ENCODE data around the gene ATP2C2. TPM values are rescaled to one million over a fixed set of nuclear protein-coding genes. Genes with fewer than 3 reads are reported as not detected.

The ATP2C2 gene
- polyA plus RNA-seq, result not detected

GRCh38 chr16:84368308-84368996, at the start of gene ATP2C2:
TSS of gene ATP2C2 (plus strand) at chr16:84368538. CDS start at chr16:84368616, 78 bp downstream.
- Mint-ChIP-seq H3K36me3 (peaks cover 2% of the 10 kb centered on the region), H3K9me3 (no peaks in the 10 kb centered on the region), H3K4me3 (no peak within 1 kb of the TSS), H3K27ac (no peak within 1 kb of the TSS), H3K27me3 (peaks cover 40% of the 10 kb centered on the region), H3K4me1 (peaks cover 2 to 3% (median 2%) of the 10 kb centered on the region in 3 donors)

- Mint-ChIP-seq H3K36me3 (no peaks in the 10 kb centered on the region), H3K27me3 (no peaks in the 10 kb centered on the region), H3K9me3 (peaks cover 3 to 10% (median 4%) of the 10 kb centered on the region in 3 donors), H3K27ac (peak overlapping the region in 1 of 3 donors; percentile 31), H3K4me3 (no peak overlapping the region), H3K4me1 (no peaks in the 10 kb centered on the region)
These were observed 49.1 kb upstream of the ATP2C2 start for GRCh38 chr16:84319146-84319760.

- Mint-ChIP-seq H3K4me1 (no peaks in the 10 kb centered on the region), H3K27ac (no peak overlapping the region), H3K9me3 (peaks cover 3 to 10% (median 4%) of the 10 kb centered on the region in 3 donors), H3K4me3 (no peak overlapping the region), H3K36me3 (no peaks in the 10 kb centered on the region), H3K27me3 (no peaks in the 10 kb centered on the region)
These were observed 47.8 kb upstream of the ATP2C2 start for GRCh38 chr16:84320511-84320910.

GRCh38 chr16:84321932-84322331, 46.4 kb upstream of the ATP2C2 start:
- Mint-ChIP-seq H3K9me3 (peaks cover 3 to 10% (median 4%) of the 10 kb centered on the region in 3 donors), H3K4me1 (no peaks in the 10 kb centered on the region), H3K27me3 (no peaks in the 10 kb centered on the region), H3K4me3 (no peak overlapping the region), H3K36me3 (no peaks in the 10 kb centered on the region), H3K27ac (no peak overlapping the region)

GRCh38 chr16:84322749-84323148, 45.6 kb upstream of the ATP2C2 start:
- peaks cover 3 to 10% (median 4%) of the 10 kb centered on the region in 3 donors for H3K9me3 Mint-ChIP-seq
- no peak overlapping the region for H3K27ac Mint-ChIP-seq
- H3K4me3 Mint-ChIP-seq, result no peak overlapping the region
- no peaks in the 10 kb centered on the region for H3K36me3 Mint-ChIP-seq
- H3K4me1 Mint-ChIP-seq, result no peaks in the 10 kb centered on the region
- H3K27me3 Mint-ChIP-seq, result no peaks in the 10 kb centered on the region

- H3K27me3 Mint-ChIP-seq, result no peaks in the 10 kb centered on the region
- no peaks in the 10 kb centered on the region for H3K4me1 Mint-ChIP-seq
- H3K4me3 Mint-ChIP-seq, result no peak overlapping the region
- no peak overlapping the region for H3K27ac Mint-ChIP-seq
- peaks cover 3 to 5% (median 4%) of the 10 kb centered on the region in 3 donors for H3K9me3 Mint-ChIP-seq
- peaks cover 1% of the 10 kb centered on the region for H3K36me3 Mint-ChIP-seq
These were observed 44.7 kb upstream of the ATP2C2 start for GRCh38 chr16:84323606-84324005.

- no peaks in the 10 kb centered on the region for H3K9me3 Mint-ChIP-seq
- no peaks in the 10 kb centered on the region for H3K4me1 Mint-ChIP-seq
- no peaks in the 10 kb centered on the region for H3K27me3 Mint-ChIP-seq
- H3K4me3 Mint-ChIP-seq, result no peak overlapping the region
- H3K27ac Mint-ChIP-seq, result no peak overlapping the region
- peaks cover 1% of the 10 kb centered on the region for H3K36me3 Mint-ChIP-seq
These were observed 43.7 kb upstream of the ATP2C2 start for GRCh38 chr16:84324434-84325262.

GRCh38 chr16:84326545-84326944, 41.8 kb upstream of the ATP2C2 start:
- Mint-ChIP-seq H3K27ac (no peak overlapping the region), H3K36me3 (peaks cover 1% of the 10 kb centered on the region), H3K4me1 (no peaks in the 10 kb centered on the region), H3K9me3 (no peaks in the 10 kb centered on the region), H3K4me3 (no peak overlapping the region), H3K27me3 (peaks cover 3% of the 10 kb centered on the region)

- Mint-ChIP-seq H3K36me3 (peaks cover 1% of the 10 kb centered on the region), H3K27ac (no peak overlapping the region), H3K4me3 (no peak overlapping the region), H3K4me1 (no peaks in the 10 kb centered on the region), H3K27me3 (peaks cover 9% of the 10 kb centered on the region), H3K9me3 (peaks cover 0 to 2% (median 0%) of the 10 kb centered on the region in 3 donors)
These were observed 40.3 kb upstream of the ATP2C2 start for GRCh38 chr16:84327926-84328505.

- Mint-ChIP-seq H3K9me3 (peaks cover 0 to 2% (median 2%) of the 10 kb centered on the region in 3 donors), H3K27me3 (peaks cover 9% of the 10 kb centered on the region), H3K27ac (no peak overlapping the region), H3K4me3 (no peak overlapping the region), H3K36me3 (peaks cover 1% of the 10 kb centered on the region), H3K4me1 (no peaks in the 10 kb centered on the region)
These were observed 39.3 kb upstream of the ATP2C2 start for GRCh38 chr16:84329016-84329415.

- Mint-ChIP-seq H3K4me1 (no peaks in the 10 kb centered on the region), H3K36me3 (peaks cover 1% of the 10 kb centered on the region), H3K4me3 (no peak overlapping the region), H3K9me3 (peaks cover 2 to 3% (median 2%) of the 10 kb centered on the region in 3 donors), H3K27me3 (peaks cover 9% of the 10 kb centered on the region), H3K27ac (no peak overlapping the region)
These were observed 38.3 kb upstream of the ATP2C2 start for GRCh38 chr16:84329843-84330684.

GRCh38 chr16:84330685-84331050, 37.7 kb upstream of the ATP2C2 start:
- no peak overlapping the region for H3K4me3 Mint-ChIP-seq
- H3K36me3 Mint-ChIP-seq, result peaks cover 1% of the 10 kb centered on the region
- no peaks in the 10 kb centered on the region for H3K4me1 Mint-ChIP-seq
- peaks cover 9% of the 10 kb centered on the region for H3K27me3 Mint-ChIP-seq
- peaks cover 4 to 8% (median 7%) of the 10 kb centered on the region in 3 donors for H3K9me3 Mint-ChIP-seq
- no peak overlapping the region for H3K27ac Mint-ChIP-seq

- Mint-ChIP-seq H3K4me3 (no peak overlapping the region), H3K27ac (no peak overlapping the region), H3K27me3 (peaks cover 9% of the 10 kb centered on the region), H3K9me3 (peaks cover 6 to 16% (median 12%) of the 10 kb centered on the region in 3 donors), H3K4me1 (no peaks in the 10 kb centered on the region), H3K36me3 (peaks cover 1% of the 10 kb centered on the region)
These were observed 36.1 kb upstream of the ATP2C2 start for GRCh38 chr16:84331998-84332780.
